ENCODE results near the gene ZDHHC1.
"Not testable (repeated sequence)": the region's sequence is repeated elsewhere in the genome, so short reads cannot be mapped to it uniquely, and the experiment has no call there.

Gene ZDHHC1

DNA sequence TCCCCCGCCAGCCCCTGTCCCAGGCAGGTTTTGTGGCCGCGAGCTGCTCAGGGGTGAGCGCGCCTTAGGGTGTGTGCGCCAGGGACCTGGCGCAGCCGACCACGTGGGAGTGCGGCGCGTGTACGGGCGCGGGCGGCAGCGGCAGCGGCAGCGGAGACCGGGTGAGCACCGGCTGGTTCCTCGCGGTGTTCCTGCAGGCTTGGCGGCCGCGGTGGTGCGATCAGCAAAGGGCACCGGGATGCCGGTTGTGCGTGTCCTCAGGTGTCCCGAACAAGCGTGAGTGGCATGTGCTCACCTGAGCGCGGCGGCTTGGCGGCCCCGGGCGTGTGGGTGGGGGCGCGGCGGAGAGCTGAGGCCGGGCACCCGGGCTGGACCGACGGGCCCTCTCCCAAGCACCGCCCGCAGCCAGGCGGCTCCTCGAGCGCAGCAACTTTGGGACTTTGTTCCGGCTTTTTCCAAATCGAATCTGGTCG, 14.3 kb upstream of the ZDHHC1 start:
- no peak for DNase-seq

- no peak for DNase-seq
Measured at GRCh38 chr16:67429799-67430503, 13.7 kb upstream of the ZDHHC1 start.

DNA sequence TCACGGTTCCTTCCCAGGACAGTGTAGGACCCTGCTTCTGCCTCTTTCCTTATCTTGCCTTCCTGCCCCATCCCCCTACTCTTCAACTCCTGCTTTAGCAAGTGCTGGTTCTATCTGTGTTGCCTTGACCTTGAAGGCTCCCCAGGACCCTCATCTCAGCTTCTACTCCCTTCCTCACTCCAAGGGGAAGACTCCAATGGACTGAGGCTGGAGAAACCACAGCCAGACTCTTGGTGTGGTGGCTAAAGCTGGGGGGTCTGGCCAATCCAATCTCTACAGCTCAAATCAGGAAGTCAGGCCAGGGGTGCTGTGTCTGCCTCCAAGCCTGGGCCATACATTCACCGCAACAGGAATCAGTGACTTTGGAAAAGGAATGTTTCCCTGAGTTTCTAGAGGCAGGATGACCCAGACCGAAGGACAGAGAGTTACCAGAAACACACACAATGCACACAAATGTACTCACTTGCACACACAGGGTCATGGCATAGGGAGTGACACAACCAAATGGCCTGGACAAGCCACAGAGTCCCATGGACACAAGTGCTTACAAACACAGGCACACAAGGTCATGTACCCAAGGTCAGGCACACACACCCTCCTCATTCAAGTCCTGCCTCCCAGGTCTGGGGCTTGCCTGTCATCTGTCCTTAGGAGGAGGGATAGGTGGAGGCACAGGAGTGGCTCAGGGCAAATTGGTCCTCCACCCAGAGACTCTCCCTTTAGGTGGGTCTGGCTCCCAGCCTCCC, 12.9 kb upstream of the ZDHHC1 start:
- DNase-seq, result no peak

DNA sequence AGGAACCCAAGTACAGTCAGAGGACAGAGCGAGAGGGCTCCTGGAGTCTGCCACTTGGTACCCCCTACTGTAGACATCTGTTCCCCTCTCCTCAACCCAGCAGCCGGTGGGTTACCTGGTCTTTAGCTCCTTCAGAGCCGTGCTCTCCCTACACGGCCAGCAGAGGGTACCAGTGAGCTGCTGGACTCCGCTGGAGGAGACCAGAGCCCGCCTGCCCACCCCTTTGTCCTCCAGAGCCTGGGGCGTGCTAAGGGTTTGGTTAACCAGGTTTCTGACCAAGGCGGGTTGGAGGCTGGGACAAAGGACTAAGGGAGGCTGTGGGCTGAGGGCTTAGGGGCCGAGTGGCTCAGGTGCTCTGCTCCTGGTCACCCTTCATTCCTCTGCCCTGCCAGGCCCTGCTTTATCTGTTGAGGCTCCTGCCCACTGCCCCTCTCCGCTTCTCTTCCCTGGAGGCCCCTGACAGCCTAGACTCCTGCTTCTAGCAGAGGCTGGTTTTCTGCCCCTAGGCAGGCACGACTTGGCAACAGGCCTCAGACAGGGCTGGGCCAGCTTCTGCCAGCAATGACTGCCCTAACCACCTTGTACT, 12.0 kb upstream of the ZDHHC1 start:
- peak; percentile 37 for DNase-seq

DNA sequence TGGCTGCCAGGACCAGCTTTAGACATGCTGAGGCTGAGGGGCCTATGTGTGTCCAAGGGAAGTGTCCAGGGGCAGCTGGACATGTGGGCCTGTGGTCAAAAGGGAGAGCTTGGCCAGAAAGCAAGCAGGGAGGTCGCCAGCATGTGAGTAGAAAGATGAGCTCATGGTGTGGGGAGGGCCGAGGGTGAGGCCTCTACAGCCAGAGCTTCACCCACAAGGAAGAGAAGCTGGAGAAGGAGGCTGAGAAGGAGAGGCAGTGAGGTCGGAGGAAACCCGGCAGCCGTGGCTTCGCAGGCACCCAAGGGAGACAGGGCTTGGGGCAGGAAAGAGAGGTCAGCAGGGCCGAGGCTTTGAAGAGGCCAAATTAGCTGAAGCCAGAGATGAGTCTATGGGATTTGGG, 10.7 kb upstream of the ZDHHC1 start:
- no peak for DNase-seq

DNA sequence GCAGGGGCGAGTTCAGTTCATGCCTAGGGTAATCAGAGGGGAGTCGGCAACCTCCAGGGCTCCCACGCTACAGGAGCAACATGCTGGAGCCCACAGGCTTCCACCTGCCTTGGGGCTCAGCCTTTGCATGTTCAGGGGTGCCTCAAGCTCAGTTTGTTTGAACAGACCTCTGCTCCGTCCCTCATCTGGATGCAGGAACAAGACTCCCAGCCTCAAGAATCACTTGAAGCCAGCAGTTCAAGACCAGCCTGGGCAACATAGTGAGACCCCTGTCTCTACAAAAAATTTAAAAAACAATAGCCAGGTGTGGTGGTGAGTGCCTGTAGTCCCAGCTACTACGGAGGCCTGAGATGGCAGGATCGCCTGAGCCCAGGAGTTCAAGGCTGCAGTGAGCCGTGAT, 9.7 kb upstream of the ZDHHC1 start:
- DNase-seq, result no peak

DNA sequence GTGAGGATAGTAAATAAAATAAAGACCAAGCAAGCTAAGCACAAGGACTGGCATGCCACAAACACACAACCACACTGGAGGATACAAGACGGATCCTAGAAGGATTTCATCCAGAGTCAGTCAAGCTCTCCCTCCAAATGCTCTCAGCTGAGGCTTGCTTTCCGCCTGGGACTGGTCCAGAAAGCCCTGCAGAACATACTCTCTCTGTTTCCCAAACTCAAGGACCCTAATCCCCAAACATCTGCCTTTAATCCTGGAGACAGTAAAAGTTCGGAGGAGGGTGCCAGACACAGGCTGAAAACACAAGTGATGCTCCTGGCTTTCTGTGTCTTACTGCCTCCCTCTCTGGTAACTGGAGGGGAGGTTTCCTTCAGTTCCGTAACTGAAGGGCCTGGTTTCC, 9.3 kb upstream of the ZDHHC1 start:
- no peak for DNase-seq

DNA sequence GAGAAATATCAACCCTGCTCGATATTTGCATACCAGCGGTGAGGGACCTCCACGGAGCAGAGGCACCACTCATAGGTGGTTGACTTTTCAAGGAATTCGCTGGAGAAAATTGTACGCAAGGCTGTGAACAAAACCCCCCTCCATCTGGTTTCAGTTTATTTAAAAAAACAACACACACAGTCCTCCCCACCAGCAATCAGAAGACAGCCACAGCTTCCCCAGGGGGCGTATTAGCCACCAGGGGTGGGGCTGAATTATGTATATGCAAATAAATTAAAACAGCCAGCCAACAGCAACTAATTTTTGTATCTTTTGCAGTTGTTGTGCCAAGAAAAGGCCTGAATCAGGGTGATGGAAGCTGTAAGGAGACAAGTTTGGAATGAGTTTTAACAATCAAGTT, 8.8 kb upstream of the ZDHHC1 start:
- no peak for DNase-seq

DNA sequence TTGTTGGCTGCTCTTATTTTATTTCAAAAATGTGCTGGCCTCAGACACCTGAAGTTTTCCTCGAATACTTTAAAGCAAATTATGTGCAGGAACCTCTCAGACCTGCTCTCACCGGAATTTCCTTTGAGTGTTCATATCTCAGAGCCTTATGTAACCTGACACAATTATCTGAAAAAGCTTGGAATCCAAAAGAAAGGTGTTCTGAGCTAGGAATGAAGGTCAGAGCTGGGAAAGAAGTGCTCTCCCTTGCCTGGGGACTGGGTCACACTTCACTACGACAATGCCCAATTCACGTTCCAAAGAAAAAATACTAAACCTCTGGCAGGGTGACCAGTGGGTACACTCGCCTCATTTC, 8.0 kb upstream of the ZDHHC1 start:
- no peak for DNase-seq

DNA sequence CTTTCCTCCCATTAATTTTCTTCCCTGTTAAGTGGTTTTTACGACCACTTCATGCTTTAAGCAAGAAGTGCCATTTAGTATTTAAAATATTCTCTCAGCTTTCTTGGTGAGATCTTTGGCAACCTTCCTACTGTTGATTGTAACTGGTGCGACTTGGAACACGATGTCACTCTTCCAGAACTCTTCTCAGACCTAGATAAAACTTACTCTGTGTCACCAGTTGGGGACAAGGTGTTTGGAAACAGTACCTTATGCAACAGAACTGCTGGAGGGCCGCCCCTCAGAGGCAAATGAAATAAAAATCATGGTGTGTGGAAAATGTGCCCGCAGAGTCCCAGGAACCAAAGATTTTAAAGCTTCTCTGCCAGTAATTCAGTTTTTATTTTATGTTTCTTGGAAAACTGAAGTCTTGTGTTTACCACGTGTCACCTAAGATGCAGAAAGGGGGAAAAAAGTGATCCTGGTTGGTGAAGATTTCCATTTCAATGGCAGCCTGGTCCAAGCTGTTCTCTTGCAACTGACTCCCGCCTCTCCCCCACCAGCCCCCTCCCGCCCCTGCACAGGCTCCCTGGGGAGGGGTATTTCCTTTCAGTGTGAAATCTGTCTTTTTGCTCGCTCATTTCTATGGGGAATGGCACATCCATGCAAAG, 7.5 kb upstream of the ZDHHC1 start:
- peak; percentile 8 for DNase-seq

DNA sequence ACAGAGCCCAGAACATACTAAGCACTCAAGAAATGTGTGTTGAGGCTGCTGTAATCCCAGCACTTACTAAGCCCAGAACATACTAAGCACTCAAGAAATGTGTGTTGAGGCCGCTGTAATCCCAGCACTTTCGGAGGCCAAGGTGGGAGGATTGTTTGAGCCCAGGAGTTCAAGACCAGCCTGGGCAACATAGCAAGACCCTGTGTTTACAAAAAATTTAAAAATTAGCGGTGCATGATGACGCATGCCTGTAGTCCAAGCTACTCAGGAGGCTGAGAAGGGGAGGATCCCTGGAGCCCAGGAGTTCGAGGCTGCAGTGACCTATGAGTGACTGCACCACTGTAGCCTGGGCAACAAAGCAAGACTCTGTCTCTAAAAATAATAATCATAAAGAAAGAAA, 6.7 kb upstream of the ZDHHC1 start:
- DNase-seq, result no peak

DNA sequence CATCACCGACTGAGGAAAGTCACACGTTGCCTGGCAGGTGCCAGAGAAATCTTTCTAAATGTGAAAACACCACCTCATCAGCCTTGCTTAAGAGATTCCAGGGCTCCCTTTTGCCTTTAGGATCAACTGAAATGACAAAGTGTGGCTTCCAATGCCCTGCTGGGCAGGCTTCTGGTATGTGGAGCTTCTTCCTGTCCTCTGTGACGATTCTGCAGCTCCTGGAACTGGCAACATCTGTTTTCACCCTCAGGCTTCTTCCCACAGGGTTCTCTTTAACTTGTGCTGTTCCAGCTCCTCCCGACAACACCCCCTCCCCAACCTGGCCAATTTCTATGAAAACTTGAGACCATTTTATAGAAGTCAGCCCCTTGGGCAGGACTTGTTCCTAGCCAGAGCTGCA, 4.8 kb upstream of the ZDHHC1 start:
- no peak for DNase-seq

GRCh38 chr16:67419931-67420330, 3.7 kb upstream of the ZDHHC1 start:
- DNase-seq, result no peak

GRCh38 chr16:67419502-67419901, 3.2 kb upstream of the ZDHHC1 start:
- no peak for DNase-seq

GRCh38 chr16:67417333-67418061, 1.2 kb upstream of the ZDHHC1 start:
- no peak for DNase-seq

DNA sequence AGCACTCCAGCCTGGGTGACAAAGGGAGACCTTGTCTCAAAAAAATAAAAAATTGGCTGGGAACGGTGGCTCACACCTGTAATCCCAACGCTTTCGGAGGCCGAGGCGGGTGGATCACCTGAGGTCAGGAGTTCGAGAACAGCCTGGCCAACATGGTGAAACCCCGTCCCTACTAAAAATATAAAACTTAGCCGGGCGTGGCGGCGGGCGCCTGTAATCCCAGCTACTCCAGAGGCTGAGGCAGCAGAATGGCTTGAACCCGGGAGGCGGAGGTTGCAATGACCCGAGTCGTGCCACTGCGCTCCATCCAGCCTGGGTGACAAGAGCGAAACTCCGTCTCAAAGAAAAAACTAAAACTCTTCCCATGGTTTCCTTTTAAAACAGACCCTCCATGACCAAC, 856 bp downstream of the ZDHHC1 start:
- not testable (repeated sequence) for DNase-seq

DNA sequence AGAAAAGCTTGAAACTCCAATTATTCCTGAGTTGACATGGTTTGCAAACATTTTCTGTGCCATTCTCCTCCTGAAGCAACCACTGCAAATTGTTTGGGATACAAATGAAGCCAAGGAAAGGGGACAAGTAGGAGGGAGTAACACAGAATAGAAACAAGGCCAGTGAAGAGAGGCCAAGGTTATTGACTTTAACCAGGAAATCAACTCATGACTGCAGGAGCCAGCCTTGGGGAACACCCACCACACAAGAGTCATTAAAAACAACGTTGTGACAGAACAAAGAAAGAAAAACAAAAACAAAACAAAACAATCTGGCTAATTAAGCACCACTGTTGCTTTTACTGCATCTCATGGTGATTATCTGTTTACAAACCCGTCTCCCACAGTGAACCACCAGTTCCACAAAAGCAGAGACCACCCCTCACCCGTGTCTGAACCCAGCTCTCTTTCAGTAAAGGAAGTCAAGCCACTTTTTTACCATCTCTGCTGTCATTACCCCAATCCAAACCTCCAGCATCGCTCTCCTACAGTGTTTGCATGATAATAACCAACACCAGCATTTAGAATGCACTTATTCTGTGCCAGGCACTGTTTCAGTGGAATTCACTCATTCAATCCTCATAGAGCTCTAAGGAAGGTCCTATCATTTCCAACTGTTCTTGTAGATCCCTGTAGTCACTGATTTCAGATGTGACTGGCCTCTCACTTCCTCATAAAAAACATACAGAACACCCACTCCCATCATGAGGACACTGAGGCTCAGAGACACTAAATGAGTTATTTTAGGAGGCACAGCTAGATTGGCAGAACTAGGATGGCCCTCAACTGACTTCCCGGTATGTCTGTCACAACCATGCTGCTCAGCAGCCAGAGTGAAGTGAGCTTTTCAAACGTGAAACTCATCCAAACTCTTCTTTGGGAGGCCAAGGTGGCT, 2.0 kb downstream of the ZDHHC1 start:
- no peak for DNase-seq

DNA sequence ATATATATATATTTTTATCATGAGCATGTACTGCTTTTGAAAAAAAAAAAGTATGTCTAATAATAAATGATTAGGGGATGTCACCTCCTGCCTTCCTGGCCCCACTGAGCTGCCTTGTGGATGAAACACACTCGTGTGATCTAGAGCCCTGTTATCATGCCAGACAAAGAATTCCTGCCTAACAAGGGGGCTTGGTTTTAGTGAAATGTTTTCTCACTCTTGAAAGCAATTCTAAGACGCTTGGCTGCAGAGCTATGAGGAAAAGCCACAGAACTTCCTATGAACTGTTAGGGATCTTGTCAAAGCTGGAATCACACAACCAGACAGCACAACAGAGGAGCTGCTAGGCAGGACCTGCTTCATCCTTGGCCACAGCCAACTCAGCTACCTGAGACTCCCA, 4.0 kb downstream of the ZDHHC1 start:
- peak; percentile 7 for DNase-seq

DNA sequence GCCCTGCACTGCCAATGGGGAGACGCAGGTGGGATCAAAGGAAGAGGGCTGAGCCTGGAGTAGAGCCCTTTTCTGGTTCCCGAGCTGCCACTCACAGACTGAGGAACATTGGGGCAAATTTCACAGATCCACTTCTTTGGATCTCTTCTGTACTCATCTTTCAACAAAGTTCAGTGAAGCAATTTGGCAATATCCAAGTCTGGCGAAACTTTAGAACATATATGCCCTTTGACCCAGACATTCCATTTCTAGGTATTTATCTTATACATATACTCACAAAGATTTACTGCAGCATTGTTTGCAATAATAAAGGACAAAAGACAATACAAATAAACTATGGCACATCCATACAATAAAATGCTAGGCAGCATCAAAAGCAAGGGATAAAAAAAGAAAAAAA, 4.9 kb downstream of the ZDHHC1 start:
- DNase-seq, result no peak

GRCh38 chr16:67409631-67410030, 6.6 kb downstream of the ZDHHC1 start:
- no peak for DNase-seq

GRCh38 chr16:67407788-67408452, 8.4 kb downstream of the ZDHHC1 start:
- DNase-seq, result no peak
